ENCODE results near the gene CHP2. TPM values are rescaled to one million over a fixed set of nuclear protein-coding genes. Genes with fewer than 3 reads are reported as not detected.

Gene CHP2
- not detected for total RNA-seq

- no peaks in the 10 kb centered on the region for H3K4me1 ChIP-seq
- no peaks in the 10 kb centered on the region for H3K36me3 ChIP-seq
- no peak within 1 kb of the TSS for H3K27ac ChIP-seq
- TF ChIP-seq CTCF (IDR thresholded peaks at IDR 0.05): no peak
- peak within 1 kb of the TSS in 1 of 2 donors; percentile 30 for H3K4me3 ChIP-seq
- no peaks in the 10 kb centered on the region for H3K9me3 ChIP-seq
- intact Hi-C loops (cut with DNase I): no loop called here
- DNase-seq (ENCODE audit: low spot score in 2 of 2): no peak
- H3K27me3 ChIP-seq: no peaks in the 10 kb centered on the region
These were observed at the start of gene CHP2 for GRCh38 chr16:23754594-23755483. Gene CHP2 (plus strand): TSS chr16:23755026. CDS start chr16:23755050, 24 bp downstream.

GRCh38 chr16:23705517-23705902 is 49.3 kb upstream of the CHP2 start:
- no peak for TF ChIP-seq CTCF (IDR thresholded peaks at IDR 0.05)
- intact Hi-C loops (cut with DNase I): no loop called here
- Histone ChIP-seq H3K9me3 (peaks cover 0 to 6% of the 10 kb centered on the region in 2 donors), H3K4me1 (no peaks in the 10 kb centered on the region), H3K27me3 (no peaks in the 10 kb centered on the region), H3K4me3 (no peak overlapping the region), H3K27ac (no peak overlapping the region), H3K36me3 (no peaks in the 10 kb centered on the region)
- no peak for DNase-seq (ENCODE audit: low spot score in 2 of 2)

GRCh38 chr16:23706439-23706838 is 48.4 kb upstream of the CHP2 start:
- intact Hi-C loops (cut with DNase I): no loop called here
- no peaks in the 10 kb centered on the region for H3K36me3 ChIP-seq
- H3K27me3 ChIP-seq: no peaks in the 10 kb centered on the region
- TF ChIP-seq CTCF (IDR thresholded peaks at IDR 0.05): no peak
- no peaks in the 10 kb centered on the region for H3K4me1 ChIP-seq
- no peak for DNase-seq (ENCODE audit: low spot score in 2 of 2)
- peaks cover 0 to 6% of the 10 kb centered on the region in 2 donors for H3K9me3 ChIP-seq
- H3K4me3 ChIP-seq: no peak overlapping the region
- no peak overlapping the region for H3K27ac ChIP-seq

GRCh38 chr16:23709536-23709935 is 45.3 kb upstream of the CHP2 start:
- Histone ChIP-seq H3K27me3 (no peaks in the 10 kb centered on the region), H3K4me3 (no peak overlapping the region), H3K27ac (no peak overlapping the region), H3K4me1 (no peaks in the 10 kb centered on the region), H3K36me3 (no peaks in the 10 kb centered on the region), H3K9me3 (peaks cover 0 to 6% of the 10 kb centered on the region in 2 donors)
- intact Hi-C loops (cut with DNase I): no loop called here
- DNase-seq (ENCODE audit: low spot score in 2 of 2): no peak
- no peak for TF ChIP-seq CTCF (IDR thresholded peaks at IDR 0.05)

- Histone ChIP-seq H3K36me3 (no peaks in the 10 kb centered on the region), H3K27me3 (no peaks in the 10 kb centered on the region), H3K9me3 (peaks cover 0 to 6% of the 10 kb centered on the region in 2 donors), H3K27ac (no peak overlapping the region), H3K4me1 (no peaks in the 10 kb centered on the region), H3K4me3 (no peak overlapping the region)
- no peak for DNase-seq (ENCODE audit: low spot score in 2 of 2)
- intact Hi-C loops (cut with DNase I): no loop called here
- no peak for TF ChIP-seq CTCF (IDR thresholded peaks at IDR 0.05)
These were observed 44.8 kb upstream of the CHP2 start for GRCh38 chr16:23710008-23710407.
